ENCODE data around the gene C8B. TPM values are rescaled to one million over a fixed set of nuclear protein-coding genes. Genes with fewer than 3 reads are reported as not detected.

C8B gene
- total RNA-seq, 1 experiment from 2014 or later = not detected

- no peak for DNase-seq (ENCODE audit: low spot score)
- in situ Hi-C loops (cut with HindIII; ENCODE audit: low sequenced_read_pairs) = no loop called here
These were observed 54.5 kb downstream of the C8B start for GRCh38 chr1:56911098-56911938.

- DNase-seq (ENCODE audit: low spot score) = no peak
- in situ Hi-C loops (cut with HindIII; ENCODE audit: low sequenced_read_pairs) = no loop called here
These were observed 55.3 kb downstream of the C8B start for GRCh38 chr1:56910441-56910985.

GRCh38 chr1:56908619-56909221 is 57.1 kb downstream of the C8B start:
- no peak for DNase-seq (ENCODE audit: low spot score)
- in situ Hi-C loops (cut with HindIII; ENCODE audit: low sequenced_read_pairs) = no loop called here

DNA sequence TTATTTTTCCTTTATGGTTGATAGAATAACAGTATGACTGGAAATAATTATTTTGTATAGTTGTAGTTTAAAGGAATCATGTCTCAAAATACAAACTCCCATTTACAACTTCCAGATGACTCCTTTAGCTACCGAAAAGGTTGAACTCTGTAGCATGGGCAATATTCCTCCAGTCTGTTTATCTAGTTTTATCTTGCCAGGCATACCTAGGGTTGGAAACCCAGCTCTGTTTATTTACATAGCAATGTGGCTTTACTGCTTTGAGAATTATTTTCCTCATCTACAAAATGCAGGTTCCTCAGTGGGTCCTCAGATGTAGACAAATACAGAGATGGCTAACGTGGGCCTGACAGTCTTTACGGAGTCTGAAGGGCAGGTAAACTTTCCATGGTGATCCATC is 60.1 kb downstream of the C8B start:
- no peak for DNase-seq (ENCODE audit: low spot score)
- in situ Hi-C loops (cut with HindIII; ENCODE audit: low sequenced_read_pairs) = no loop called here

- no peak for DNase-seq (ENCODE audit: low spot score)
- in situ Hi-C loops (cut with HindIII; ENCODE audit: low sequenced_read_pairs) = no loop called here
These were observed 61.0 kb downstream of the C8B start for GRCh38 chr1:56904663-56905397.

GRCh38 chr1:56903778-56904177 is 62.0 kb downstream of the C8B start:
- in situ Hi-C loops (cut with HindIII; ENCODE audit: low sequenced_read_pairs) = no loop called here
- no peak for DNase-seq (ENCODE audit: low spot score)

- DNase-seq (ENCODE audit: low spot score) = no peak
- in situ Hi-C loops (cut with HindIII; ENCODE audit: low sequenced_read_pairs) = no loop called here
These were observed 64.1 kb downstream of the C8B start for GRCh38 chr1:56901716-56902115.

DNA sequence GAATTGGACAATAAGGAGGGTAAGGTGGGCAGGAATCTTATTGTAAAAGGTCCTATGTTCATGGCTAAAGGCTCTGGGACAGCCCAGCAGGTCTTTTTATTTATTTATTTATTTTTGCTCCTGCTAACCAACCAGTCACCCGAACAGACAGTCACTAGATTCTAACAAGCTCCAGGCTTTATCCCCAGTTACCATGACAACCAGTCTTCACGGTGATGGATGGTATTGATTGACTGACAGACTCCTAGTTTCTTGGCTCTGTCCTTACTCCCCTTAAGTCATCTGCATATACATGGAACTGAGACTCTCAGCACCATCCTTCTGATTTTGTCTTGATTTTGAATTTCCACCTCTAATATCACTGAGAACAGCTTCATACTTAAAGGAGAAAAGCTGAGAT is 66.9 kb downstream of the C8B start:
- in situ Hi-C loops (cut with HindIII; ENCODE audit: low sequenced_read_pairs) = no loop called here
- no peak for DNase-seq (ENCODE audit: low spot score)

DNA sequence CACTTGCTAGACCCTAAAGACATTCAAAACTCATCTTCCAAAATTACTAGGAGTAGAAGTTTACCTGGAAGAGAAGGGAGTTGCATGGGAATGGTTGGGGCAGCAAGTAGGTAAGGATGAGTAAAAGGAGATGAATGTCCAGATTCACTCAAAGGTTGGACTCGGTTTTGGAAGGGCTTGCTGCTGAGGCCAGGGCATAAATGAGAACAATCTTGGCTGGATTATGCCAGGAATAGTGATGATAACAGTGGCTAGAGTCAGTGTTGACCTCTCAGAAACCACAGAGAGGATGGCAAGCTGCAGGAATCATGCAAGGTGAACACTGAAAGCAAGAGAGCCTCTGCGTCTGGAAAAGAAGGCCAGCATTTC is 67.8 kb downstream of the C8B start:
- no peak for DNase-seq (ENCODE audit: low spot score)
- in situ Hi-C loops (cut with HindIII; ENCODE audit: low sequenced_read_pairs) = no loop called here

- no peak for DNase-seq (ENCODE audit: low spot score)
- in situ Hi-C loops (cut with HindIII; ENCODE audit: low sequenced_read_pairs) = no loop called here
These were observed 68.4 kb downstream of the C8B start for GRCh38 chr1:56897150-56898004.

DNA sequence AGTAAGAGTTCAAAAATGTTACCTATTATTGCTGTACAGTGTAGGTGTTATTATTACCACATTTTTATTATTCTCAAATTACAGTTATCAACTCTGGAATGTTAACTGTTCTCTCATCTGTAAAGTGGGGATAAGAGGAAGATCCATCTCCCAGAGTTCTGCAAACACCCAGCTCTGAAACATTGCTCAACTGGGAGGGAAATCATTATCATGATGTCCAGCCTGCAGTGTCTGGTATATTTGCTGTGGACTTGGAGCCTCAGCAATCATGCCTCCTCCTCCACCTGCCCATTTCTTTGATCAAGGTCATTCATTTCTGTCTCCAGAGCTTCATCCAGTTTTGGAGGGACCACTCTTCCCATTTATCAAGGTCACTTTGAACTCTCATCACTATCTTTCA is 71.8 kb downstream of the C8B start:
- in situ Hi-C loops (cut with HindIII; ENCODE audit: low sequenced_read_pairs) = no loop called here
- no peak for DNase-seq (ENCODE audit: low spot score)

DNA sequence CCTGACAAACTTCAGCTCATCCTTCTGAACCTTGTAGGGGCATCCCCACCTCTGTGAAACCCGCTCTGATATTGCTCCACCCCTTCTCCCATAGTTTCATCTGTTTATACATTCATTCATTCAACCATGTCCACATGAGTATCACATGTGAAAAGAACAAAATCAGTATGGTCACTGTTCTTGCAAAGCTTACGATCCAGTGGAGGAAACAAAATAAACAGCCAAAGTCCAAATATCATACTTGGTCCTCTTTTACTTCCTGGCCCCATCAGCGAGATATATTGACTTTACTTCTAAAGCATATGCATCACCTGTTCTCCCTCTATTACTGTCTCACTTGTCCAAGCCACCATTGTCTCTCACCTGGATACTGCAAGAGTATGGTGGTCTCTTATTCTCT is 75.6 kb downstream of the C8B start:
- in situ Hi-C loops (cut with HindIII; ENCODE audit: low sequenced_read_pairs) = no loop called here

DNA sequence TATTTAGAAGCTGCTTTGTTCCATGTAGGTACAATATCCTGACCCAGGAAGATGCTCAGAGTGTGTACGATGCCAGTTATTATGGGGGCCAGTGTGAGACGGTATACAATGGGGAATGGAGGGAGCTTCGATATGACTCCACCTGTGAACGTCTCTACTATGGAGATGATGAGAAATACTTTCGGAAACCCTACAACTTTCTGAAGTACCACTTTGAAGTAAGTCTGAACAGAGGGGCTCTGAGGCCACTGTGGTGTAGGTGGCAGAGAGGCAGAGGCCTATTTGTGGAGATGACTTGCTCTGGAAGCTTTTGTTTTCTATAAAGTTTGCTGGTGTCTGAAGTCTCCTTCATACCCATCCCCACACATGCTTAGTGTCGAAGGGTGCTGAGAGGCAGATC is 84.4 kb downstream of the C8B start:
- in situ Hi-C loops (cut with HindIII; ENCODE audit: low sequenced_read_pairs) = no loop called here
- DNase-seq (ENCODE audit: low spot score) = no peak

More for the DNA sequence above, 75.6 kb downstream of the C8B start:
- no peak for DNase-seq (ENCODE audit: low spot score)

DNA sequence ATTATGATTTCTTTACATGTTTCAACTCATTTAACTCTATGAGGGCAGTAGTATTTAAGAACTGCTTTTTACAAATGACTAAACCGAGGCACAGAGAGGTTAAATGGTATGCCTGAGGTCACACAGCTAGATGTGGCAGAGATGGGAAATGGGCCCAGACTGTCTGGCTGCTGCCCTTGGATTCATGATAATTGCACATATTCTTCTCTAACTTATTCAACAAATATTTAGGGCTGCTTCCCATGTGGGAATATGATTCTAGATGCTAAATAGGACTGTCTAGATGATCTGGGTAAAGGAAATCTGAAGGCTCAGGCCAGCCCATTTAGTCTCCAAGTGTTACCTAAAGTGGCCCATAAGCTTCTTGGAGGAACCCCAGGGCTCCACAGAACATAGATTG is 85.0 kb downstream of the C8B start:
- in situ Hi-C loops (cut with HindIII; ENCODE audit: low sequenced_read_pairs) = no loop called here
- no peak for DNase-seq (ENCODE audit: low spot score)

Other genes starting within 250 kb of the C8B start
- gene FYB2, start 146.6 kb downstream of the C8B start, total RNA-seq (2014; rRNA removed; shearing (Covaris generic)) = not detected in 2 replicates
- gene C8A, start 111.2 kb downstream of the C8B start, total RNA-seq (2014; rRNA removed; shearing (Covaris generic)) = not detected in 2 replicates

All from G401 (cell line).